NCI-H345 treated with DMSO at 0.1 percent for 48 hours (cell line): ENCODE results near the gene S1PR3.

Experiments used
- DNase-seq: peaks from one replicate; lab custom pipeline; 2025; ENCODE audit not compliant: unreplicated experiment; lab: John Stamatoyannopoulos, UW

S1PR3 gene

GRCh38 chr9:89032661-89033060 lies 41.4 kb downstream of the S1PR3 start:
- DNase-seq, result no peak

DNA sequence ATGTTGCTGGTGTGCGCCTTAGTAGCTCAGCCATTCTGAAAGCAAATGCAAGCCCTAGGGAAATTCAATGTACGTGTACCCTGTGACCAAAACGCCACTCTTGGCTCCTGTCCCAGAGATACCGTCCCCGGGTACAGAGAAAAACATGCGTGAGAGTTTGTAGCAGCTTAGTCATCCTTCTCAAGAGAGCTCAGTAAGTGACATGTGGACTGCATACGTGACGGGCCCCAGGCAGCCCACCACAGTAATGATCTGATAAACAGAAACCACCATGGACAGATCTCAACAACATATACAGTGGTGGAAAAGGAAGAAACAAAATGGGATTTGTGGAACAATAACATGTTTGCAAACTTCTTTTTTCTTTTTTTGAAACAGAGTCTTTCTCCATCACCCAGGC lies 45.1 kb downstream of the S1PR3 start:
- DNase-seq, result no peak

GRCh38 chr9:89036891-89037290 lies 45.6 kb downstream of the S1PR3 start:
- no peak for DNase-seq

DNA sequence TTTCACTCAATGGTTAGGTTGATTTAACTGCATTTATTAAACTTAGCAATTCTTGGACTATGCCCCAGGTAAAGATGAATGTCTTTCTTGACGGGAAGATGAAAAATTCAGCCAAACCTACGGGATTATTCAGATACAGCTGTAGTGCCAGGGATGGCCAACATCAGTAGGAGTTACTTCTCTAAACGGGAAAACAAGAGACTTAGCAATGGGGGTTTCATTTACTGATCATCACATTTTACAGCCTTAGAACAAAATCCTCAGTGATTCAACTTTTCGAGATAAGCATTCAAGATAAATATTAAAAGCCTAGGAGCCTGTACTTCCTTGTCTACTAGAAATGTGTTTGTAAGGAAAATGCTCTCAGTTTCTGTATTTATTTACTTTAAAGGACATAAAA lies 46.1 kb downstream of the S1PR3 start:
- no peak for DNase-seq

- DNase-seq, result no peak
Observed at GRCh38 chr9:89037891-89038290, 46.6 kb downstream of the S1PR3 start.

DNA sequence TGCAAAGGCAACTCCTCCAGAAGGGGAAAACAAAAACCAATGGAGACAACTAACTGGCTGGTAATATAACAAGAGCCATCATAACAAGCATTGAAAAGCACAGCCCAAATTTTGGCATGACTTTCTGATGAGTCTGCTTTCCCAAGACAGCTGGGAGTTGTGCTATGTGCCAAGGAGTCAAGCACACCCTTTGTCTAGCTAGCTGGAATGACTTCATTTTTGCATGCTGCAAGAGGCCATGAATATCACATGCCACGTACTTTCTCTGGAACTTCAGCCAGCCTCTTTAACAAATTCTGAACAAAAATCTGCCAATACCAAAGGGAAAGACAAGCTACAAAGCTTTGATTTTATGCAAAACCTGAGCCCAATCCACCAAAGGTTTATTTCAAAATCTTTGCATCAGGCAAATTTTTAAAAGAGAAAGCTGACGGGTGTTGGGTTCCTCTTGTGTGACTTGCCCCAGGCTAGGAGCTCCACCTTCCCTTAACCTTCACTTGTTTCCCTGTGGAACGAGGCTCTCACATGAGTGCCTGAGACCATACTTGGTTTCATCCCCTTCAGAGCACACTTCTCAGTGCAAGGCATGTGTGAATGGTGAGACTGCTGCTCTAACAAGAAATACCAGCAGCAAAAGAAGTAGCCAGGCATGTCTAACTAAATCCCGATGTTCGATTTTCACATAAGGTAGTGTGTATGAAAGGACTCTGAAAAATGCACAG lies 47.3 kb downstream of the S1PR3 start:
- no peak for DNase-seq

GRCh38 chr9:89039104-89039465 lies 47.8 kb downstream of the S1PR3 start:
- no peak for DNase-seq

GRCh38 chr9:89039664-89040063 lies 48.4 kb downstream of the S1PR3 start:
- DNase-seq, result no peak

DNA sequence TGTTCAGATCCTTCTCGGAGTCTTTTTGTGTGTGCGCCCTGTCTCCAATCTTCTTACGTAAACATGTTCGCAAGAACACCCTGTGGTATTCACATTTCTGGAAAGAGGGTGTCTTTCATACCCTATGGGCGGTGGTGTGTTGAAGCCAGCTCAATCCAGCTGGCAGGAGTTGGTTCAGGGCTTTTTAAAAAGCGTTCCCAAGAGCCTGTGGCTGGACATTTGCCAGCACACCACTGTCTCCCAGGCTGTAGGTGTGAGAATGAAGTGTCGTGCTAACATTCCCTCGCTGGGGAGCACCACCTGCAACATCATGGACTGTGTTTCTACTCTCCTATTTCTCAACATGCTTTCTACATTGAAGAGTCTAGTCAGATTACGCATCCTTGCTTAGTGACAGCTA lies 51.7 kb downstream of the S1PR3 start:
- DNase-seq, result peak; percentile 28

- no peak for DNase-seq
Observed at GRCh38 chr9:89044104-89044503, 52.8 kb downstream of the S1PR3 start.

DNA sequence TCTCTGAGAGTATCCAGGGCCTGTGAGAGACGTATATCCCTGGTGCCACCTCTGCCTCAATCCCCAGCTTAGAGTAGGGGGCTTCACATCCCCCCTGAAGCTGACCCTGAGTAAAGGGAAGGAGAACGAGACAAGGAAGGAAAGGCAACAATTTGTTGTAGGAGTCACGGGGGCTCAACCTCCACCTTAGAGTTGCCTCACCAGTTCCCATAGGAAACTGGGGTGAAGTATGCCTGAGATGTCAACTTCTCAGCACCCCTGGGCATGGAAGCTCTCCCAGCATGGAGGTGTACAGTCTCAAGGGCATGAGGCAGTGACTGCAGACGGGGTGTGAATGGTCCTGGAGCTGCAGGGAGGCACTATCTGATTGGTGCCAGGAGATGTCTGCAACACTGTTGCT lies 53.6 kb downstream of the S1PR3 start:
- DNase-seq, result no peak

DNA sequence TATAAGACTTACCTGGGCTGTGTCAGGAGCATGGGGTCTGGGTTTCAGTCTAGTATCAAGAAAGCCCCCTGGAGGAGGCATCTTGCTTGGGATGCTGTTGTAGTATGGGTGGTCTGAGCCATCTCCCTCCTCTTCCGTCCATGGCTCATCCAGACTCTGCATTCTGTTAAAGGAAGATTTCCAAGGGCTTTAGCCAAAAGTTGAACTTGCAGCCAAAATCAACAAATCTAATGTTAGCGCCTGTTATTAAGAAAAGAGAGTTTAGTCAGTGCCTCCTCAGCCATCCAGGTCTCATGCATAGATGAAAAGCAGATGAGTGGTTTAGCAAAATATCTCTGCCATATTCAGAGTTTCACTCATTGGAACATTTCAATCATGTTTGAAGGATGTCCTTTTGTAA lies 55.6 kb downstream of the S1PR3 start:
- DNase-seq, result no peak

- DNase-seq, result no peak
Observed at GRCh38 chr9:89047667-89048066, 56.4 kb downstream of the S1PR3 start.

- no peak for DNase-seq
Observed at GRCh38 chr9:89048616-89049015, 57.3 kb downstream of the S1PR3 start.

- DNase-seq, result no peak
Observed at GRCh38 chr9:89049646-89050045, 58.4 kb downstream of the S1PR3 start.

DNA sequence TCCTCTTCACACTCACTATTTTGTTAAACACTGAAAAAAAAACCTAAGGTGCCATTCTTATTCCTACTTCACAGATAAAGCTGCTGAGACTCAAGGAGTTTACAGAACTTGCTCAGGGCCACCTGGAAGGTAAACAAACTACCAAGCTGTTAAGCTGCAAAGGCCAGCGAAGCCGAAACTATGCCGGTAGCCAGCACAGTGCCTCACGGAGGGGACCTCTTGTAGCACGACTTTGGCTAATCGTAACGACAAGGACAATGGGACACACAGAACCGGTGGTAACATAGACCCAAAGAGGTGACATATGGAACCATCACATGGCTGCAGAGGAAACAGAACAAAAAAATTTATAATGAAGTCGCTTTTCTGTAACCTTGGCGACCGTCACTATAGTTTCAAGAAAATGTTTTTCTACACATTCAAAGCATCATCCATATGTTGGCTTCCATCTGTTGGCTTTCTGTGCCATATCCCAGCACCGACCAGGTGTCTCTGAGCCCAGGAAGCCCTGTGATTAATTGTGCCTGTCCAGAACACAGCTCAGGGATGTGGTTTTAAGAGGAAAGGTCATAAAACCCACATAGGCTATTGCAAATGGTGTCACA lies 60.3 kb downstream of the S1PR3 start:
- no peak for DNase-seq

- no peak for DNase-seq
Observed at GRCh38 chr9:89052470-89053097, 61.3 kb downstream of the S1PR3 start.

DNA sequence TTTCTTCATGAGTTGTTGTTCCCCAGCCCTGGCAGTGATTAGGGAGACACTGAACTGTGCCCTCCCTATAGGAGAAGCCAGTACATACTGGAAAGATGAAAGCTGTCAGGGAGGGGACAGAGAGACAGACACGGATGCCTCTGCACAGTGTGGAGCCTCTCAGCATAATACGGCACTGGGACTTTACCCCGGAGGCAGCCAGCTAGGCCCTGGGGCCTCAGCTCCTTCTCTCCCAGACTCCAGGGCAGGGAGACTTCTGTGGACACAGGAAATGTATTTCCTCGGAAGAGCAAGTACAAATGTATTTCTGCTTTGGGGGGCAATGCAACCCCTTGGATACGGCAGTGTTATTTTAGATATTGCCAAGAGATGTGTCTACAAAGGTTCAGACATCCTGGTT lies 62.0 kb downstream of the S1PR3 start:
- DNase-seq, result no peak
